HG03520 (cell line): ENCODE results near the gene DDX25.

ENCODE experiments used
- ATAC-seq: cut with Tn5 transposase; IDR thresholded peaks from one replicate; pipeline ENCODE4 v1.9.1; 2021; ENCODE audit warnings: mild to moderate bottlenecking, moderate library complexity; ENCODE audit not compliant: unreplicated experiment

DDX25 gene

DNA sequence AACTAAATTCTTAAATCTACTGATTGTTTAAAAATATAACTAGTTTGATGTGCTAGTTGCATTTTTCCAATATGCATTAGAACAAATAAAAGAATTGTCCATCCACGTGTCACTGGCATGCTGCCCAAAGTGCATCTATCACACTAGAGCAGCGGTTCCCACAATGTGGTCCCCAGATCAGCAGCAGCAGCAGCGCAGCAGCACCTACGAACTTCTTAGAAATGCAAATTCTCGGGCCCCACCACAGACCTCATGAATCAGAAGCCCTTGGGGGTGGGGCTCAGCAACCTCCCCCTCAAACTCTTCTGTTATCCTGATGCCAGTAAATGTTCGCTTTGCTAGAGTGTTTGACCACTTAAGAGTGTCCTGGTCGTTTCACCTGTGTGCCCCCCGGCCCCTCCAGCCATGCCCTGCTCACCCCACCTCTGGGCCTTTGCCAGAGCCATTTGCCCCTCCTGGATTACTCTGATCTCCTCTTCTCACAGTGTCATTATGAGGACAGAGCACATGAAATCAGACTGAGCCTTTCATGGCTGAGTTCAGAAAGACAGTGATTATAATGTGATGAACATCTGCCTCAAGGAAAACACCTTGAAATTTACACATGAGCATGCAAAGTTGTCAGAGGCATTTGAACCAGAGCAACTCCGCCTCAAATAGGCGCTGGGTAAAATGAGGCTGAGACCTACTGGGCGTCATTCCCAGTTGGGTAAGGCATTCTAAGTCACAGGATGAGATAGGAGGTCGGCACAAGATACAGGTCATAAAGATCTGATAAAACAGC lies 28.9 kb downstream of the DDX25 start:
- no peak for ATAC-seq

DNA sequence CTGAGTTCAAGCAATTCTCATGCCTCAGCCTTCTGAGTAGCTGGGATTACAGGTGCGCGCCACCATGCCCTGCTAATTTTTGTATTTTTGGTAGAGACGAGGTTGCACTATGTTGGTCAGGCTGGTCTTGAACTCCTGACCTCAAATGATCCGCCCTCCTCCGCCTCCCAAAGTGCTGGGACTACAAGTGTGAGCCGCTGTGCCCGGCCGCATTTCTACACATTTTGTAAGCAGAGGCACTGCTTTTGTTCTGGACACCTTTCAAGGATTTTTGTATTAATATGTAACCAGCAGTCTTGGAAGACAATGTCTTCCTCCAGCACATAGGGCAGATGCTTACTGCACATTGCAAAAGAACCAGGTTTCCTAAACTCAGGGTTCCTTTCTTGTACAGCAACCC lies 30.2 kb downstream of the DDX25 start:
- ATAC-seq, result no peak

DNA sequence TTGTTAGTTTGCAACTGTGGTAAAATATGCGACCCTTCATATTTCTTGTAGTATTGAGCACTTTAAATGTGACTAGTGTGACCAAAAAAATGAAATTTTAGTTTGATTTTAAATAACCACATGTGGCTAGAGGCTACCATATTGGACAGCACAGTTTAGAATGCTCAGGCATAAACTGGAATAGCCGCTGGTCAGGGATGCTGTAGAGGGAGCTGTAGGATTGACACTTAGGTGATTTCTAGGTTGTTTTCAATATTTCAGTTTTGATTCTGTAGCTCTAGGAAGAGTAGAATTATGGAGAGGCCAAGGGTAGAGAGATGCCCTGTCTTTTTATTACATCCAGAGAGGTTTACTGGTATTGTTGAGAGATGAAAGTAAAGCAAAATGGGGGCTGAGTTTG lies 30.7 kb downstream of the DDX25 start:
- no peak for ATAC-seq

DNA sequence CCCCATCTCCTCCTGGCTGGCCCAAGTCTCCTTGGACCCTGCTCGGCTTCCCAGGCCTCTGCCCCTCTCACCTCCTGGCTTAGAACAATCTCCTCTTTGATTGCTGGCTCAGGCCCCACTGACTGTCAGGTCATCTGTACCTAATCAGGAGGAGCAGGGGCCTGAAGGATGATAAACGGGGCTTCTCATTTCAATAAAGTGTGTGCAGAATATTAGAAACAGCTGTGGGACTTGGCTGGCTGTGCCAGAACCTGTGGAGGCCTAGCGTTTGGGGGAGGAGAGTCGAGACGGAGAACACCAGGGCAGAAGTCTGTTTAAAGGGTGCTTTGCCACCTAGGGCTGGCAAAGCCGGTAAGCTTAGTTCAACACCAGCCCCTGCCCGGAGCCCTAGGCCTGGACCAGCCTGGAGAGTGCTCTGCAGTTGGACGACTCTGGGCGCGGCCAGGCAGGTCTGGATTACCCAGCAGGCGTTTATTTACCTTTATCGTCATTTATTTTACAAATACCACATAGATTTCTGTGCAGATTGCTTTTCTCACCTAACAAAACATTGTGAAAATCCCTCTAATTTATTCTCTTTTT lies 31.4 kb downstream of the DDX25 start:
- no peak for ATAC-seq

DNA sequence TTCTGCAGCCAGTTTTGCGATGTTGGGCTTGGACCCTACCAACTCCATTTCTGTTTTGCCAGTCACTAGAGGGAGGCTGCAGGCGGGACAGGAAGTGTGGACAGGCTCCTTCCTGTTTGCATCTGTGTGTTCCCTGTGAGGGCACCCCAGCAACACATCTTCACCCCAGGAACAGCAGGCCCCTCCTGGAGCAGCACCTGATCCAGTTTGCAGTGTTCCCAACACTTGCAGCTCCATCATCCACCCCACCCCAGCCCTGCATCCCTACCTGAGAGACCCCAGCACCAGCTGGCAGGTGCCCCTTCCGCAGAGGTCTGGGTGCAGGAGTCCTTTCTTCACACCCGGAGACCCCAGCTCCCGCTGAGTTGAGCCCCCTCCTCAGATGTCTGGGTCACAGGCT lies 34.1 kb downstream of the DDX25 start:
- ATAC-seq, result no peak

DNA sequence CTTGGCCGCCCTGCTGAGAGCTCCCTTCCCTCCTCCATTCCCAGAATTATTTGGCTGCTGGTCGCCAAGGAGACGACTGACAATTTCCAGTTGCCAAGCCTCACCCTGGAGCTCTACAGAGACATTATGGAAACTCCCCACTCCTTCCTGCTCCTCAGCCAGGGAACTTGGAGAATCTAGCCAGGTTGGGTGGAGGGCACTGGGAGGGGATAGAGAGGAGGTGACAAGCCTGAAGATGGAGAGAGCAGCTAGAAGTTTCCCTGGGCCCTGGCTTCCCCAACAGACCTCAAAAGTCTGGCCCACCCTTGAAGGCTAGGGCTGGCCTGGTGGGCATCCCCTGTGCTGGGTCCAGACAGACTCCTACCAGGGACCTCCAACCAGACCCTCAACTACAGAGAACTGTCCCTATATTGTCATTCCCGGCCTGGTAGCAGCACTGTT lies 34.8 kb downstream of the DDX25 start:
- ATAC-seq, result no peak

DNA sequence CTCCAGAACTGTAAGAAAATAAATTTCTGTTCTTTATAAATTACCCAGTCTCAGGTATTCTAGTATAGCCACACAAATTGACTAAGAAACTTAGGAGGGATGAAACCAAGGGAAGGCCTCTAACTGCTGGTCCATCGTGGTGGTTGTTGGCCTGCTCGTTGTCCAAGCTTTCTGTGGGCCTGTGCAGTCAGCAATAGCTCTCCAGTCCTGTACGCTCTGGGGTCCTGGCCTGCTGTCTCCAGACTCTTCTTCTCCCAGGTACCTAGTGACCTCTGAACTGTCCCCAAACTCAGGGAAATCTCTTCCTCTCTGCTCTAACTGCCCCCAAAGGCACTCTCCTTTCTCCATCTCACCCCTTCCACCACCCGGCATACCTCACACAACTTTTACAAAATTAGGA lies 35.8 kb downstream of the DDX25 start:
- no peak for ATAC-seq

DNA sequence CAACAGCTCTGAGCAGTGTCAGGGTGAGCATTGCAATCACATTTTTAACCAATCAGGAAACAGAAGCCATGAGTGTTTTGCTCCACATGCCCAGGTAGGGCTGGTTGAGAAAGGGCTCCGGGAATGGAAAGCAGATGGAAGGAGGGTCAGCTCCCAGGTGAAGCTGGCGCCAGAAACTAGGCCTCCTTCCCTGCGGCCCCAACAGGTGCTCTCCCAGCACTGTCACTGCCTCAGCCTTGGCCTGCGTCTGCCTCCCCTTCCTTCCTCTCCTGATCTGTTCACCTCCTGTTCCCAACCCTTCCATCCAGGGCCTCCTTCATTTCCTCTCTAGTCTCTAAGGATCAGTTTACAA lies 36.9 kb downstream of the DDX25 start:
- ATAC-seq, result no peak

DNA sequence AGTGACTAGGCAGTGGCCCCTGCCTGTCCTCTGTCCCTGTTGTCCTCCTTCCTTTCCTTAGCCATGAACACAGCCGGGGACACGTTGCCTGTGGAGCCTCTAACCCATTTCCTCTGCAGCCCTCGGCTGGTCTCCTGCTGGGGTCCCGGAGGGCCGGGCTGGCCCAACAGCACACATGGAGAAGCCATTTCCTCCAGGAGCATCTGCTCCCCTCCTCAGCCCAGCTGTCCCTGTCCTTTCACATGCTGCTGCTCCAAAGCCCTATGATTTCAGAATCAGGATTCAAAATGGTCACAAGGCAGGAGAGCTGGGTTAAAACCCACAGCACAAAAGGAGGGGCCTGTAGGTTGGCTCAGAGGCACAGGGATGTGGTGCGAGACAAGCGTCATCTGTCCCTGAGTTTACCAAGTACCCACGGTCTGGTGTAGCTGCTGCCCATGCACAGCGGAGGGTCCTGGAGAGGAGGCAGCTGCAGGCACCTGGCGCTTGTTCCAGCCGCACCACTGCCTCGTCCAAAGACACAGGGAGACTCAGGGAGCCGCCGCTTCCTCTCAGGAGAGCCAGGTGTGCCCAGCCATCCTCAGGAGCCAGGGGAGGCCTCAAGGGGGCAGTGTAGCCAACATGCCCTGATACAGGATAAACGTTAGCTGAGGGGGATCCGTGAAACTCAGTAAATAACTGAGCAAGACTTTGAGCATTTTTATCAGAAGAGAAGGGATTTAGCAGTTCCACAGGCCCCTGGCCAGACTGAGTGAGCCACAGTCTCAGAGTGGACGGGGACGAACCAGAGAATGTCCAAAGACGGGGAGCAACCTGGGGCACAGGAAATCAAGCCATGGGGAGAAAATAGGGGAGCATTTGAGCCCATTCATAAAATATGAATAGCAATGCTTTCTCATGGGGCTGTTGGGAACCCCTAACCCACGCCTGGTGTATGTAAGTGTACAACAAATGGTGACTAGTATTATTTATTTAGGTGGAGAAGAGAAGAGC lies 37.6 kb downstream of the DDX25 start:
- no peak for ATAC-seq

DNA sequence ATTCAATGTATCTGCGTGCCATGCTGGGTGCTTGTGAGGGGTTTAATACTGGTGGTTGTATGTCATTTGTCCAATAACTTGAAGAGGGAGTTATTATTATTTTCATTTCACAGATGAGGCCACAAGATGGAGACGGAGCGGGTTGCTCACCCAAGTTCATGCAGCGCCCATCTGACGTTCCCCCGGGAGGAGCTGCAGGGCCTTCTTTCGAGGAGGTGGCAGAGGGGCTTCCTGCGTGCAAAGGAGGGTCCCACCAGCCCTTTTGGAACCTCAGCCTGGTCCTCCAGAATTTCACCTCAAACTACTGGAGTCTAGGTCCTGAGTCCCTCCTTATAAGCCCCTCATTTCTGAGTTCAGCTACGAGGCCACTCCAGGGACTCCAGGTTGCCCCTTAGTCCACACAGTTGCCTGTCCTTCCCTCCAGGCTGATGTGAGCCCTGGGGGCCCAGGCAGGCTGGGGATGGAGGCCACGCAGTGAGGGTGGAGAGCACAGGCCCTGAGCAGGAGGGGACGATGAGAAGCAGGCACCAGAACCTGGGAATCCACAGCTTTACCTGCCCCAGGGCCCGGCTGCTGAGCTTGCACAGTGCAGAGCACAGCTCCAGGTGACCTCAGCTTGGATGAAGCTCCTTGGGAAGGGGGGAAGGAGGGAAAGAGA lies 38.6 kb downstream of the DDX25 start:
- ATAC-seq, result no peak

DNA sequence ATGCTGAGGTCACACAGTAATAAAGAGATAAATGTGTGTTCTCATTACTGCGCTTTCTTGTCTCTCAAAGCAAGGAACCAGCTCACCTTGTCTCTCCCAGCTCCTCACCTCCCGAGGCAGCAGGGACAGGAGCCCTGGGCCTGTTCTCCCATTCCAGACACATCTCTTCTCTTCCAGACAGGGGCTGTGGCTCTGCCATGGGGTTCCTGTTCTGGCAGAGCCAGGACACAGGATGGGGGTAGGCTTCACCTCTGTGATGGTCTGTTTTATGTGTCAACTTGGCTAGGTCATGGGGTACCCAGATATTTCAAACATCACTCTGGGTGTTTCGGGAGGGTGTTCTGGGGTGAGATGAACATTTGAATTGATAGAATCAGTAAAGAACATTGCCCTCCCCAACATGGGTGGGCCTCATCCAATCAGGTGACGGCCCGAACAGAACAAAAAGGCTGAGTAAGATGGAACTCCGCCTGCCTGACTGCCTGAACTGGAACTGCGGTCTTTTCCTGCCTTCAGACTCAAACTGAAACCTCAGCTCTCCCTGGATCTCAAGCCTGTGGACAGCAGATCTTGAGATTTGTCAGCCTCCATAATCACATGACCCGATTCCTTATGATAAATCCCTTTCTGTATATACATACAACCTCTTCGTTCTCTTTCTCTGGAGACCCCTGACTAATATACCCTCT lies 39.5 kb downstream of the DDX25 start:
- ATAC-seq, result no peak

DNA sequence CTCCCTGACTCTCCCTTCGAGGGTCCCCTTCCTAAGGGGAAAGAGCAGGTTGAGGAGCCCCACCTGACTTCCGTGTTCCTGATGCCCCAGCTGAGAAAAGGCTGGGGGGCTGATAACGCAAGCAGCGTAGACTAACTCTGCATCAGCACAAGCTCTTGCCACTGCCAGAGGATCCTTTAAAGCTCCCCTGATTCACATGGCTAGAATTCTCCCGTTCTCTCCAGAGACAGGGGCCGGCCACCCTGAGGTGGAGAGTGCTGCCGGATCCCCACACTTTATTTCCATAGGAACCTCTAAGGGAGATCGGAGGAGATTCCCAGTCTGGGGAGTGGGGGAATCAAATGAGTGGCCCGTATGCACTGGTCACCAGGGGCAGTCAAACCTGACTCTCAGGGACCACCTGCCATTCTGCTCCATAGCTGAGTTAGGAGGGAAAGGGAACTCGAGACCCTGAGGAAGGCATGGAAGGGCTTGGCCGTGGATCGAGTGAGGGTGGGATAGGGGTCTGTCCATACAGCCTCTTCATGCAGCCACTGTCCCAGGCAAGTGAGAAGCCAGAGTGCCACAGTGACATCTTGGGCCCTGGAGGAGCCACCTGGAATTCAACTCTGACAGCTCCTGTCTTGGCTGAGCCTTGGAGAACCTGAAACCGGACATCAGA lies 40.2 kb downstream of the DDX25 start:
- ATAC-seq, result no peak

DNA sequence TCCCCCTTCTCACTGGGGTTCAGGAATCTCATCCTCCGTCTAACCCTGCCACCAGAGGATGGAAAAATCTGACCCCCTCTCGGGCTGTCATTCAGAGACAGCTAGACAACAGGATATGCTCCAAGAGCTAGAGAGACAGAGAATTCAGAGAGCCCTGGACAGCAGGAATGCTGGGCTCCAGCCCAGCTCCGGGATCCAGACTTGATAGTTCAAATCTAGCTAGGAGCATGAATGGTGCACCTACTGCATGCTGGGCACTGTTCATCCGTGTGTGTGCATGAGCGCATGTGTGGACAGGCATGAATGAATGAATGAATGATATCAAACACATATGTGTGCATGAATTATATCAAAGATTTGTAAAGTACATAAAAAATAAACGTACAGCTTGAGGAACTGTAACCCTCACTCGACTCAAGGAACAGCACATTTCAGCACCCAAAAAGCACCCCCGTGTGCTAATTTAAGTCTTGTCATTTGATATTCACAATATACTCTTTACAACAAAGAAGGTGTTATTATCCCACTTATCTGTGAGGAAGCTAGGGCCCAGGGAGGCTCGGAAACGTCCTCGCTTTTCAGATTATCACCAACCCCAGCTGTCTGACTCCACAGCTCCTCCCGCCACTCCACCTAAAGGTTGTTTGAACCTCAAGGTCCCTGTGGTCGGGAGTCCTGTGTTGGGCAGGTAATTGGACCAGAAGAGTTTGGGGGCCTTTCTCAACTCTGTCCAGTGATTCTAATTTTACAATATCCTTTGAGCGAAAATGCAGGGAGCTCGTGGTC lies 40.9 kb downstream of the DDX25 start:
- ATAC-seq, result no peak

DNA sequence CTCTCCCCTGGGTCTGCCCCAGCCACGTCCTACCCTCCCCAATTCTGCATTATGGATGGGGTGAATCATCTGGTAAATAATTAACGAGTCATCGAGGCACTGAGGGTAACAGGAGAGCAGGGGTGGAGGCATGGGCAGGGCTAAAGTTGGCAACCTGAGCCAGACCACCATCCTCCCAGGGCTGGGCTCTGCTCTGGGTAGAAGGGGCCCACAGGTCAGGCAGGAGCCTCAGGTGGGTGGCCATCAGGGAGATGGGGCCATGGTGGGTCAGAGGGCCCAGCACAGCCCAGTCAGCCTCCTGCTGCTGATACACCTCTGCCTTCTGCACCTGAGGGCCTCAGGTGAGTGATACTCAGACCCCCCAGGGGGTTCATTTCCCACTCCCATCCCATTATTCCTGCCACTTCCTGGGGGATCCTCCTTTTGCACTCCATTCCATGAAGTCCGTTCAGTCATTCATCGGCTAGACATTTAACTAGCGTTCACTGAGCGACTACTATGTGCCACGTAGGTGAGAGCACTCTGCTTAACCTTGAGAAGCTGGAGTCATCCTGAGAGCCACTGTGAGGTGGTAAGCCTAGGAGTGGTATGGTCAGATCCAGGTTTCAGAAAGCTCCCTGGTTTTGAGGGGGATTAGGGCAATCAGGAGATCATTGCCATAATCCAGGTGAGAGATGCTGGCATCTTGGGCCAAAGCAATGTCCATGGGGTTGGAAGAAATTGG lies 41.7 kb downstream of the DDX25 start, which contains the start of gene VSIG10L2:
Gene VSIG10L2 (plus strand): TSS at position 248 of the 724 bp plus-strand sequence. CDS start 12 bp downstream, at position 260.
- no peak for ATAC-seq

DNA sequence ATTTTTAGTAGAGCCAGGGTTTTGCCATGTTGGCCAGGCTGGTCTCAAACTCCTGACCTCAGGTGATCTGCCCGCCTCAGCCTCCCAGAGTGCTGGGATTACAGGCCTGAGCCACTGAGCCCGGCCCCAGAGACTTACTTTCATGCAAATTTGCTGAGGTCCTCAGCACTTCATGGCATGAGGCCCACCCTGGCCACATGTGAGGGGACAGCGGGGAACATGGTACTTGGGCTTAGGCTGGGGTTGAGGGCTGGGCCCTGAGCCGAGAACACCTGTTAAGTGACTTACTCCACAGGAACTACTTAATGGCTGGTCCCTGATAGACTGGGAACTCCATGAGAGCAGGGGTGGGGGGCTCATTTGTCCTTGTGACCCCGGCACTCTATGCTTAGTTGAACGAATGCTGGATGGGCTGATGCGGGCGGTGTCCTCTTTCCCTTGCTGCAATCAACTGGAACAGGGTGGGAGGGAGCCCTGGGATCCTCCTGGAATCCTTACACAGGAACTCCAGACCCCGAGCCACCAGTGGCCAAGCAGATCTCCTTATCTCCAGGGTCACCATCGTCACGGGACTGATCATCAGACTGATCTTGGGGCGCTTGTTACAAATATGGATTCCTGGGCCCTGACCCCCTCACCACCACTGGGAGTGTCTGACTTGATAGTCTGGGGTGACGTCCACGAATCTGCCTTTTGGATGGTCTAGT lies 42.6 kb downstream of the DDX25 start:
- ATAC-seq, result no peak

DNA sequence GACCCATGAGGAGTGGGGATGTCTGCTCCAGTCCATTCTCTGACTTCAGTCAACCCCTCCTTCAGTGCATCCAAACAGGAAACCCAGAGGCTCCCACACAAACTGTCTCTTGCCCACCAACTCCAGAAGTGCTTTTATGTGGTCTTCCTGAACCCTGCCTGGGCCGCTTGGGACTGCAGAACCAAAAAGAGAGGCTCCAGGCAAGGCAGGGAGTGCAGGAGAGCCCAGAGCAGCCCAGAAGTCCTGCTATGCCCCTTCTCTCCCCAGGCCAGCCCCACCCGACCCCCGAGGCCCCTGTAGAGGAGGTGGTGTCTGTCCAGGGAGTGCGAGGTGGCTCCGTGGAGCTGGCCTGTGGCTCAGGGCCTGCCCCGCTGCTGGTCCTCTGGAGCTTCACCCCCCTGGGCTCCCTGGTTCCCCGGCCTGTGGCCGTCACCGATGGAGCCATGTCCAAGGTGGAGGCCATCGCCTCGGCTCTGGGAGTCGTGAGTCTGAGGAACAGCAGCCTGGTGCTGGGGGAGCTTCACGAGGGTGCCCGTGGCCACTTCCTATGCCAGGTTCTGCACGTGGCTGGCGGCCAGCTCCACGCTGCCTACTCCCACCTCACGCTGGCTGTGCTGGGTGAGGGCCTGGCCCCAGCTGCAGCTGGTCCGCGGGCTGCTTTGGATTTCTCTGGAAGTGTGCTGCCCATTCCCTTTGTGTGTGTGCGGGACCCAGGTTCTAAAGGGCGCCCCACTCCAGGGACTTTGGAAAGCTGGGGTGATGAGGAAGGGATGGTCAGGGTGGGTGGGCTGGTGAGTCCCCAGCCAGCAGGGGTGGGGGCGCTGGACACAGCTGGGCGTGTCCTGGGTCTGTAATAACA lies 43.3 kb downstream of the DDX25 start:
- no peak for ATAC-seq
